Measurements from ENCODE around the gene C11orf42. TPM values are rescaled to one million over a fixed set of nuclear protein-coding genes. Genes with fewer than 3 reads are reported as not detected.

Gene C11orf42
- polyA plus RNA-seq, 2 of the 4 experiments (the other 2 are of a cell fraction) = not detected

DNA sequence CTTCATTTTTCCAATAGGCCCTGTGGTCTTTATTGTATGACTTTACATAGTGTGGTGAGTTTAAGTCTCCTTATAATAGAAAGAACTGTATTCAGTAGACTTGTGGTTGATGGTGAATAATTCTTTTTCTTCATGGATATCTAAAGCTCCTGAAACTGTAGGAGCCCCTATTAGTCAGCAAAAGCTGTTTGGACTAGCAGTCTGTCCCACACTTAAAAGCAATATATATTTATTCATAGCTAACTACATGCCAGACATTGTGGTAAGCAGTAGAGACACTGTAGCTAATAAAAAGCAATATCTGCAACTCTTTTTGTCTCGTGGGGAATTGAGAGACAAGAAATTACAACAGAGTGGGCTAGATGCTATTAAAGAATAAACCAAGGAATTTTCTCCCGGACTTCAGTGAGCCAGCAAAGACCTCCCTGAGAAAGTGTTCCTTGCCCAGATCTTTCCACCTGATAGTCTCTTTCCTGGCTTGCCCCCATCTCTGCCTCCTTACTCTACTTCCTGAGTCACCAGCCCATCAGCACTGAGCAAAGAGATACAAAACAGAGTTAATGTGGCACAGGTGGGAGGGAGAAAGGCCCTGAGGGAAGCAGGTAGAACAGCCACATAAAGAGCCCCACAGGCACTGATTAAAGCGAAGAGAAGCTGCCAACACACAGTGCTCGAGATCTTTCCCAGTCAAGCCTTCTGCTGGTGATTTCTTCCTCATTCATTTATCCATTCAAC is 7.7 kb upstream of the C11orf42 start:
- ATAC-seq = no peak
- CTCF ChIA-PET = no interaction called here
- no peak overlapping the region for H3K4me3 ChIP-seq

DNA sequence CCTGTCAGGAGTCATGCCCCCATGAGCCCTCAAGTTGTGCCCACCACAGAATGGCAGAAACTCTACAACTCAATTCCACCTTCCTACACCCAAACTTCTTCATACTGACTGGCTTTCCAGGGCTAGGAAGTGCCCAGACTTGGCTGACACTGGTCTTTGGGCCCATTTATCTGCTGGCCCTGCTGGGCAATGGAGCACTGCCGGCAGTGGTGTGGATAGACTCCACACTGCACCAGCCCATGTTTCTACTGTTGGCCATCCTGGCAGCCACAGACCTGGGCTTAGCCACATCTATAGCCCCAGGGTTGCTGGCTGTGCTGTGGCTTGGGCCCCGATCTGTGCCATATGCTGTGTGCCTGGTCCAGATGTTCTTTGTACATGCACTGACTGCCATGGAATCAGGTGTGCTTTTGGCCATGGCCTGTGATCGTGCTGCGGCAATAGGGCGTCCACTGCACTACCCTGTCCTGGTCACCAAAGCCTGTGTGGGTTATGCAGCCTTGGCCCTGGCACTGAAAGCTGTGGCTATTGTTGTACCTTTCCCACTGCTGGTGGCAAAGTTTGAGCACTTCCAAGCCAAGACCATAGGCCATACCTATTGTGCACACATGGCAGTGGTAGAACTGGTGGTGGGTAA is 6.1 kb upstream of the C11orf42 start, which contains the start of gene OR52W1:
Gene OR52W1, plus strand, starts transcription at position 51 of the 637 bp plus-strand sequence. Its CDS starts 0 bp downstream, at position 51.
- Histone ChIP-seq H3K9me3 (no peaks in the 10 kb centered on the region), H3K4me2 (no peak within 1 kb of the TSS), H3K27ac (no peak within 1 kb of the TSS), H3K4me1 (no peaks in the 10 kb centered on the region), H3K4me3 (no peak within 1 kb of the TSS)
- no peak for TF ChIP-seq EHMT2 (IDR thresholded peaks at IDR 0.05; ENCODE audit: low read depth)
- ChIA-PET CTCF (no interaction called here), POLR2A (no interaction called here)
- ATAC-seq = no peak
- no peak for FAIRE-seq
- WGBS (ENCODE audit: missing lambda C conversion rate) = 84% methylated on average over 4 of the region's 5 CpGs
- no peak for DNase-seq (ENCODE audit: low read depth in 1 of 2, low spot score in 1 of 2)

More for the DNA sequence above, 7.7 kb upstream of the C11orf42 start:
- H3K4me2 ChIP-seq = no peak overlapping the region
- FAIRE-seq = no peak
- POLR2A ChIA-PET = no interaction called here
- H3K27ac ChIP-seq = no peak overlapping the region
- H3K4me1 ChIP-seq = no peaks in the 10 kb centered on the region
- 30% methylated on average over 4 of the region's 4 CpGs for WGBS (ENCODE audit: missing lambda C conversion rate)
- TF ChIP-seq EP300 (IDR thresholded peaks at IDR 0.05) (no peak), ESRRA (IDR thresholded peaks at IDR 0.05; ENCODE audit: borderline replicate concordance, low read length) (no peak)
- DNase-seq (ENCODE audit: low read depth in 1 of 2, low spot score in 1 of 2) = no peak
- no peaks in the 10 kb centered on the region for H3K9me3 ChIP-seq

DNA sequence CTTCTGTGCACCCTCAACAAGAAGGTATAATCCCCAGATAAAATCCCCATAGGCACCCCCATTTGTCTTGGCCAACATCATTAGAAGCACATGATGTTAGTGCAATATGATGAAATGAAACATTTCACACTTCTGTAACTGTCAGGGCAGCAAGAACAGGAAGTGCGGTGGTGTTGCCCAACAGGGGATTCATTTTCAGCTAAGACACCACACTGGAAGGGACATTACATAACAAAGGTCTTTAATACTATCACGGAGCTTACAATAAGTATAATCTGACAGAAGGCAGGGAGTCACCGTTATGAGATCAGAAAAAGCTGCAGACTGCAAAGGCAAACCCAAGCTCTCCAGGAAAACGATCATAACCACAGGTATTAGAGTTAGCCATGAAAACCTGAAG is 4.4 kb upstream of the C11orf42 start:
- H3K4me1 ChIP-seq = no peaks in the 10 kb centered on the region

More for the DNA sequence above, 4.4 kb upstream of the C11orf42 start:
- ChIA-PET POLR2A (no interaction called here), CTCF (interaction anchor here (0.7 to 1.7 kb wide), 2 partner anchors 25 to 153 kb away, joined by 3 to 4 read pairs; no protein-coding TSS in a partner anchor)
- no peaks in the 10 kb centered on the region for H3K9me3 ChIP-seq
- FAIRE-seq = no peak
- no peak overlapping the region for H3K4me3 ChIP-seq
- no peak overlapping the region for H3K4me2 ChIP-seq
- 88% methylated on average over 4 of the region's 4 CpGs for WGBS (ENCODE audit: missing lambda C conversion rate)
- no peak for ATAC-seq
- no peak overlapping the region for H3K27ac ChIP-seq
- DNase-seq (ENCODE audit: low read depth in 1 of 2, low spot score in 1 of 2) = no peak
- TF ChIP-seq HOXB13 (CRISPR knock-in tag; IDR thresholded peaks at IDR 0.05; ENCODE audit: low read depth) = no peak
- TF ChIP-seq ZNF302 (CRISPR knock-in tag; IDR thresholded peaks at IDR 0.05) = no peak
- no peak for TF ChIP-seq CBX2 (IDR thresholded peaks at IDR 0.05; ENCODE audit: borderline replicate concordance, low read depth)
- TF ChIP-seq, protein P1, sequence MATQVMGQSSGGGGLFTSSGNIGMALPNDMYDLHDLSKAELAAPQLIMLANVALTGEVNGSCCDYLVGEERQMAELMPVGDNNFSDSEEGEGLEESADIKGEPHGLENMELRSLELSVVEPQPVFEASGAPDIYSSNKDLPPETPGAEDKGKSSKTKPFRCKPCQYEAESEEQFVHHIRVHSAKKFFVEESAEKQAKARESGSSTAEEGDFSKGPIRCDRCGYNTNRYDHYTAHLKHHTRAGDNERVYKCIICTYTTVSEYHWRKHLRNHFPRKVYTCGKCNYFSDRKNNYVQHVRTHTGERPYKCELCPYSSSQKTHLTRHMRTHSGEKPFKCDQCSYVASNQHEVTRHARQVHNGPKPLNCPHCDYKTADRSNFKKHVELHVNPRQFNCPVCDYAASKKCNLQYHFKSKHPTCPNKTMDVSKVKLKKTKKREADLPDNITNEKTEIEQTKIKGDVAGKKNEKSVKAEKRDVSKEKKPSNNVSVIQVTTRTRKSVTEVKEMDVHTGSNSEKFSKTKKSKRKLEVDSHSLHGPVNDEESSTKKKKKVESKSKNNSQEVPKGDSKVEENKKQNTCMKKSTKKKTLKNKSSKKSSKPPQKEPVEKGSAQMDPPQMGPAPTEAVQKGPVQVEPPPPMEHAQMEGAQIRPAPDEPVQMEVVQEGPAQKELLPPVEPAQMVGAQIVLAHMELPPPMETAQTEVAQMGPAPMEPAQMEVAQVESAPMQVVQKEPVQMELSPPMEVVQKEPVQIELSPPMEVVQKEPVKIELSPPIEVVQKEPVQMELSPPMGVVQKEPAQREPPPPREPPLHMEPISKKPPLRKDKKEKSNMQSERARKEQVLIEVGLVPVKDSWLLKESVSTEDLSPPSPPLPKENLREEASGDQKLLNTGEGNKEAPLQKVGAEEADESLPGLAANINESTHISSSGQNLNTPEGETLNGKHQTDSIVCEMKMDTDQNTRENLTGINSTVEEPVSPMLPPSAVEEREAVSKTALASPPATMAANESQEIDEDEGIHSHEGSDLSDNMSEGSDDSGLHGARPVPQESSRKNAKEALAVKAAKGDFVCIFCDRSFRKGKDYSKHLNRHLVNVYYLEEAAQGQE (IDR thresholded peaks at IDR 0.05) = no peak
- no peak for TF ChIP-seq CHD4 (IDR thresholded peaks at IDR 0.05; ENCODE audit: borderline replicate concordance)
- TF ChIP-seq RNF2 (IDR thresholded peaks at IDR 0.05; ENCODE audit: borderline replicate concordance, low read depth) = no peak
- TF ChIP-seq RAD21 (conservative IDR thresholded peaks at IDR 0.05 in 1 of 2, IDR thresholded peaks at IDR 0.05 in 1 of 2) = no peak
- TF ChIP-seq NR3C1 (IDR thresholded peaks at IDR 0.05) = no peak
- TF ChIP-seq SREBF2 (IDR thresholded peaks at IDR 0.05) = no peak
- TF ChIP-seq, protein P2, sequence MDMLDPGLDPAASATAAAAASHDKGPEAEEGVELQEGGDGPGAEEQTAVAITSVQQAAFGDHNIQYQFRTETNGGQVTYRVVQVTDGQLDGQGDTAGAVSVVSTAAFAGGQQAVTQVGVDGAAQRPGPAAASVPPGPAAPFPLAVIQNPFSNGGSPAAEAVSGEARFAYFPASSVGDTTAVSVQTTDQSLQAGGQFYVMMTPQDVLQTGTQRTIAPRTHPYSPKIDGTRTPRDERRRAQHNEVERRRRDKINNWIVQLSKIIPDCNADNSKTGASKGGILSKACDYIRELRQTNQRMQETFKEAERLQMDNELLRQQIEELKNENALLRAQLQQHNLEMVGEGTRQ (IDR thresholded peaks at IDR 0.05) = no peak
- no peak for TF ChIP-seq JUNB (IDR thresholded peaks at IDR 0.05)
- TF ChIP-seq, protein P3, sequence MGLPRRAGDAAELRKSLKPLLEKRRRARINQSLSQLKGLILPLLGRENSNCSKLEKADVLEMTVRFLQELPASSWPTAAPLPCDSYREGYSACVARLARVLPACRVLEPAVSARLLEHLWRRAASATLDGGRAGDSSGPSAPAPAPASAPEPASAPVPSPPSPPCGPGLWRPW (IDR thresholded peaks at IDR 0.05) = no peak
- no peak for TF ChIP-seq CEBPB (IDR thresholded peaks at IDR 0.05)
- TF ChIP-seq, protein P4, sequence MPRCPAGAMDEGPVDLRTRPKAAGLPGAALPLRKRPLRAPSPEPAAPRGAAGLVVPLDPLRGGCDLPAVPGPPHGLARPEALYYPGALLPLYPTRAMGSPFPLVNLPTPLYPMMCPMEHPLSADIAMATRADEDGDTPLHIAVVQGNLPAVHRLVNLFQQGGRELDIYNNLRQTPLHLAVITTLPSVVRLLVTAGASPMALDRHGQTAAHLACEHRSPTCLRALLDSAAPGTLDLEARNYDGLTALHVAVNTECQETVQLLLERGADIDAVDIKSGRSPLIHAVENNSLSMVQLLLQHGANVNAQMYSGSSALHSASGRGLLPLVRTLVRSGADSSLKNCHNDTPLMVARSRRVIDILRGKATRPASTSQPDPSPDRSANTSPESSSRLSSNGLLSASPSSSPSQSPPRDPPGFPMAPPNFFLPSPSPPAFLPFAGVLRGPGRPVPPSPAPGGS (IDR thresholded peaks at IDR 0.05) = no peak
- no peak for TF ChIP-seq TP53 (CRISPR knock-in tag; IDR thresholded peaks at IDR 0.05)
- no peak for TF ChIP-seq POLR2AphosphoS2 (conservative IDR thresholded peaks at IDR 0.05; ENCODE audit: low read length)
- no peak for TF ChIP-seq CHD2 (IDR thresholded peaks at IDR 0.05; ENCODE audit: low read length, partially characterized antibody)
- TF ChIP-seq FOSB (CRISPR knock-in tag; IDR thresholded peaks at IDR 0.05) = no peak
- TF ChIP-seq, protein P5, sequence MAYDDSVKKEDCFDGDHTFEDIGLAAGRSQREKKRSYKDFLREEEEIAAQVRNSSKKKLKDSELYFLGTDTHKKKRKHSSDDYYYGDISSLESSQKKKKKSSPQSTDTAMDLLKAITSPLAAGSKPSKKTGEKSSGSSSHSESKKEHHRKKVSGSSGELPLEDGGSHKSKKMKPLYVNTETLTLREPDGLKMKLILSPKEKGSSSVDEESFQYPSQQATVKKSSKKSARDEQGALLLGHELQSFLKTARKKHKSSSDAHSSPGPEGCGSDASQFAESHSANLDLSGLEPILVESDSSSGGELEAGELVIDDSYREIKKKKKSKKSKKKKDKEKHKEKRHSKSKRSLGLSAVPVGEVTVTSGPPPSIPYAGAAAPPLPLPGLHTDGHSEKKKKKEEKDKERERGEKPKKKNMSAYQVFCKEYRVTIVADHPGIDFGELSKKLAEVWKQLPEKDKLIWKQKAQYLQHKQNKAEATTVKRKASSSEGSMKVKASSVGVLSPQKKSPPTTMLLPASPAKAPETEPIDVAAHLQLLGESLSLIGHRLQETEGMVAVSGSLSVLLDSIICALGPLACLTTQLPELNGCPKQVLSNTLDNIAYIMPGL (CRISPR knock-in tag; IDR thresholded peaks at IDR 0.05; ENCODE audit: borderline replicate concordance) = no peak
